Measurements from ENCODE around the gene CCDC57. TPM values are rescaled to one million over a fixed set of nuclear protein-coding genes. Genes with fewer than 3 reads are reported as not detected.

CCDC57 gene
- total RNA-seq, 1 donor from 2014 or later = 79.0 TPM

- H3K27me3 Mint-ChIP-seq = no peaks in the 10 kb centered on the region
- no peak for DNase-seq (ENCODE audit: low spot score, unreplicated experiment)
- no peak overlapping the region for H3K4me3 Mint-ChIP-seq (ENCODE audit: low read depth)
- H3K27ac Mint-ChIP-seq = peak overlapping the region; percentile 89
- no peaks in the 10 kb centered on the region for H3K4me1 Mint-ChIP-seq (ENCODE audit: low read depth)
- no peaks in the 10 kb centered on the region for H3K9me3 Mint-ChIP-seq (ENCODE audit: low read depth)
- TF ChIP-seq CTCF (IDR thresholded peaks at IDR 0.05; ENCODE audit: unreplicated experiment) = no peak
- H3K36me3 Mint-ChIP-seq (ENCODE audit: insufficient read depth) = peaks cover 28% of the 10 kb centered on the region
Measured at GRCh38 chr17:82250868-82251500, 38.3 kb upstream of the CCDC57 start.

- no peaks in the 10 kb centered on the region for H3K27me3 Mint-ChIP-seq
- no peak for TF ChIP-seq CTCF (IDR thresholded peaks at IDR 0.05; ENCODE audit: unreplicated experiment)
- no peak overlapping the region for H3K27ac Mint-ChIP-seq
- H3K4me1 Mint-ChIP-seq (ENCODE audit: low read depth) = no peaks in the 10 kb centered on the region
- H3K9me3 Mint-ChIP-seq (ENCODE audit: low read depth) = no peaks in the 10 kb centered on the region
- no peak for DNase-seq (ENCODE audit: low spot score, unreplicated experiment)
- no peak overlapping the region for H3K4me3 Mint-ChIP-seq (ENCODE audit: low read depth)
- peaks cover 21% of the 10 kb centered on the region for H3K36me3 Mint-ChIP-seq (ENCODE audit: insufficient read depth)
Measured at GRCh38 chr17:82249896-82250581, 37.4 kb upstream of the CCDC57 start.

- Mint-ChIP-seq H3K4me3 (ENCODE audit: low read depth) (no peak overlapping the region), H3K4me1 (ENCODE audit: low read depth) (no peaks in the 10 kb centered on the region), H3K27ac (no peak overlapping the region), H3K27me3 (no peaks in the 10 kb centered on the region), H3K36me3 (ENCODE audit: insufficient read depth) (peaks cover 31% of the 10 kb centered on the region), H3K9me3 (ENCODE audit: low read depth) (no peaks in the 10 kb centered on the region)
- no peak for TF ChIP-seq CTCF (IDR thresholded peaks at IDR 0.05; ENCODE audit: unreplicated experiment)
- no peak for DNase-seq (ENCODE audit: low spot score, unreplicated experiment)
Measured at GRCh38 chr17:82248815-82249674, 36.4 kb upstream of the CCDC57 start.

- H3K36me3 Mint-ChIP-seq (ENCODE audit: insufficient read depth) = peaks cover 33% of the 10 kb centered on the region
- no peak overlapping the region for H3K27ac Mint-ChIP-seq
- no peak overlapping the region for H3K4me3 Mint-ChIP-seq (ENCODE audit: low read depth)
- DNase-seq (ENCODE audit: low spot score, unreplicated experiment) = no peak
- no peak for TF ChIP-seq CTCF (IDR thresholded peaks at IDR 0.05; ENCODE audit: unreplicated experiment)
- no peaks in the 10 kb centered on the region for H3K27me3 Mint-ChIP-seq
- H3K9me3 Mint-ChIP-seq (ENCODE audit: low read depth) = no peaks in the 10 kb centered on the region
- H3K4me1 Mint-ChIP-seq (ENCODE audit: low read depth) = no peaks in the 10 kb centered on the region
Measured at GRCh38 chr17:82247856-82248671, 35.4 kb upstream of the CCDC57 start.

Data from progenitor cell of endocrine pancreas (in vitro differentiated cells).